Posterior vena cava (tissue), 2 donors: ENCODE measurements around the gene SLC38A3. TPM values are rescaled to one million over a fixed set of nuclear protein-coding genes. Genes with fewer than 3 reads are reported as not detected.

Experiments used
- DNase-seq: peaks from one replicate; pipeline ENCODE4 v3.0.0-alpha.2; 2020; ENCODE audit warnings: low spot score
- intact Hi-C, 2 donors: fragments of 100-400 bp; cut with DNase I; formaldehyde crosslinking; loops; one replicate each; pipeline versions ENCODE4 v1.14.1 to v1.14.2; 2022 to 2023
- total RNA-seq, 2 donors: library from RNA; stranded (reverse); fragmentation: NEBNext Ultra II Directional; extraction: Animal tissue kit (Norgen Biotek cat#: 25700); gene quantifications; one replicate each; pipeline ENCODE4 v1.2.1, GENCODE V29; 2021
- donor health status: DM: yes; HTN: yes; CAD: no.
- donor health status: DM: yes; HTN: yes; CAD: no.

The SLC38A3 gene
- total RNA-seq, 2 donors from 2014 or later, result 0.37 to 0.62 TPM

- intact Hi-C loops, result no loop called here
- DNase-seq, result no peak
Measured at GRCh38 chr3:50168388-50168787, 36.7 kb upstream of the SLC38A3 start.

DNA sequence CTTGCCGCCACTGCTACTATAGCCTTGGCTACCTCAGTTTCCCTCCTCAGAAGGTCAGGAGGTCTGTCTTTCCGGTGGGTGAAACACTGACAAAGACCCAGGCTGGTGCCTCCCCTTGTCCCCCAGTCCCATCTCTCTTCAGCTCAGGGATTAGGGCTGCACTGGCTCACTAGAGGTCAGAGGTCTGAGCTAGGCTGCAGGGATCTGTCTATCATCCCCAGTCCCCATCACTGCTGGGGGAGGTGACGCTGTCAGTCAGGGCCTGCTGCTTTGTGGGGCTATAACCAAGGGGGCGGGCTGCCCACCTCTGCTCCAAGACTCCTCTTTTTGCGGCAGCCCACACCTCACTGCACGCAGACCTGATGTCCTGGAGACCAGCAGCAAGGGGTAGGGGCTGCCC is 36.3 kb upstream of the SLC38A3 start:
- no peak for DNase-seq
- intact Hi-C loops, result no loop called here

GRCh38 chr3:50169232-50169832 is 35.7 kb upstream of the SLC38A3 start:
- no peak for DNase-seq
- intact Hi-C loops, result no loop called here

GRCh38 chr3:50169858-50170257 is 35.2 kb upstream of the SLC38A3 start:
- DNase-seq, result no peak
- intact Hi-C loops, result no loop called here

DNA sequence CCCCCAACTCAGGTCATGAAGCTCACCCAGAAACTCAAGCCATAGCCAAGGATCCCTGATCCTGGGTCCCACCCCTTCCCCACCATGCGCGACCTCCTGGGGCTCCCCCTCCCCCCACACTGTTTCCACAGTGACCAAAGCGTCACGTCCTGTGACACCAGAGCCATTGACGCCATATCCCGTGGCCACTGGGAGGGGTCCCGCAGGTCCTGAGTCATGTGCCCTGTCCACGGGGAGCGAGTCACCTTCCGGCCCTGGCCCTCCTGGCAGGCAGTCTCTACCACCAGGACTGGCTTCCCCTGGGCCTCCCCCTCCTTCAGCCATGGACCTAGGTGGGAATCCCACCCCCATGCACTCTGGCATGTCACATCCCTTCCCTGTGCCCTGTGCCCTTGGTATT is 34.4 kb upstream of the SLC38A3 start:
- DNase-seq, result peak; percentile 91
- intact Hi-C loops, result no loop called here

DNA sequence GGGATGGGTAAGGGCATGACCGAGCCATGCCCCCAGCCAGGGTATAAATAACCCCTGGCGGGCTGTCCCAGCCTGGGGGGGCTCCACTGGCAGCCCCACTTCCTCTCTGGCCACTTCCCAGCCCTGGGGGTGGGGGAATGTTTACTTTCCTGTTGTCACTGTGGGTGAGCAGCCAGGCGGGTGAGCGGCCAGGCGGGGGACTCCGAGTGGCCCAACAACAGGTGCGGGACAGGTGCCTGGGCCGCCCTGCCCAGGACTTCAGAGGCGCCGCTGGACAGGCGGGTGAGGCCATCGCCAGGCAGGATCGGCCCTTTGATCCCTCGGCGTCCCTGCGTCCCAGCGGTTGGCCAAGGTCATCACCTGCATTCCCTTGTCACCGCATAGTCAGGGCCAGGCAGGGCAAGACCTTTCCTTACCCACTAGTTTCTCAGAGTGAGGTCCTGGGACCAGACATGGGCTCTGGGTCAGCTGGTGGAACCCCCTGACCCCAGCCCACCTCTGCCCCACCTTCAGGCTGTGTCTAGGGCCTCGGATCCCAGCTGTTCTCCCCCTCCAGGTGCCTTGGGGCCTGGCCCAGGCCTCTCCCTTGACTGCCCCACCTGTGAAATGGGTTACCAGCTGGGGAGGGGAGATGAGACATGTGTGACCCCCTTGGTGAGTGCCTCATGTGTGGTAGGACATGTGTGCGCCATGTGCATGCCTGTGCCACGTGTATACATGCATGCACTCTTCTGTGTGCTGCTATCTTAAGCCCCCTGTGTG is 33.4 kb upstream of the SLC38A3 start:
- intact Hi-C loops, result no loop called here

DNA sequence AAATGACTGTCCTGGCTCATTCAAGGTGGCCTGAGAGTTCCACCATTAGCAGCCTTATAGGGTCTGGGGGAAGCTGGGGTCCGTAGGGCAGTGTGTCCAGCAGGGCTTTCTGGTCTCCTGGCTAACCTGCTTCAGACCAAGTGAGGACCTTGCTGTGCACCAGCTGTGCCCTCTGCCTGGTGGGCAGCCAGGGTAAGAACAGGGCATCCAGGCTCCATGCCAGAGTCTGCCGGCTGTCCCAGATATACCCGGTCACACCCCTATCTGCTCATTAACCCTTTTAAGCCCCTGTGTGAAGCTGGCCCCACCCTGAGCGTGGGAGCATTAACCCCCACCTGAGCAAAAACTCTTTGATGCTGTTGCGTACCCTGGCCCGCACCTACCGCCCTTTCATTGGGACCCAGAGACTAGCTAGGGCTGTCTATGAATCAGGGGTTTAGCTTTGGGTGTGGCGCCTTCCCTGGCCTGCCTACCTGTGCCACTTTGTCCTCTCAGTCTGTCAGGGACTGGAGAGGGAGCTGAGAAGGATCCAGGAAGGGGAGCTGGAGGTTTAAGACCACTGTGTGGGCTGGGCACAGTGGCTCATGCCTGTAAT is 32.3 kb upstream of the SLC38A3 start:
- no peak for DNase-seq
- intact Hi-C loops, result no loop called here

More for the DNA sequence above, 33.4 kb upstream of the SLC38A3 start:
- no peak for DNase-seq

DNA sequence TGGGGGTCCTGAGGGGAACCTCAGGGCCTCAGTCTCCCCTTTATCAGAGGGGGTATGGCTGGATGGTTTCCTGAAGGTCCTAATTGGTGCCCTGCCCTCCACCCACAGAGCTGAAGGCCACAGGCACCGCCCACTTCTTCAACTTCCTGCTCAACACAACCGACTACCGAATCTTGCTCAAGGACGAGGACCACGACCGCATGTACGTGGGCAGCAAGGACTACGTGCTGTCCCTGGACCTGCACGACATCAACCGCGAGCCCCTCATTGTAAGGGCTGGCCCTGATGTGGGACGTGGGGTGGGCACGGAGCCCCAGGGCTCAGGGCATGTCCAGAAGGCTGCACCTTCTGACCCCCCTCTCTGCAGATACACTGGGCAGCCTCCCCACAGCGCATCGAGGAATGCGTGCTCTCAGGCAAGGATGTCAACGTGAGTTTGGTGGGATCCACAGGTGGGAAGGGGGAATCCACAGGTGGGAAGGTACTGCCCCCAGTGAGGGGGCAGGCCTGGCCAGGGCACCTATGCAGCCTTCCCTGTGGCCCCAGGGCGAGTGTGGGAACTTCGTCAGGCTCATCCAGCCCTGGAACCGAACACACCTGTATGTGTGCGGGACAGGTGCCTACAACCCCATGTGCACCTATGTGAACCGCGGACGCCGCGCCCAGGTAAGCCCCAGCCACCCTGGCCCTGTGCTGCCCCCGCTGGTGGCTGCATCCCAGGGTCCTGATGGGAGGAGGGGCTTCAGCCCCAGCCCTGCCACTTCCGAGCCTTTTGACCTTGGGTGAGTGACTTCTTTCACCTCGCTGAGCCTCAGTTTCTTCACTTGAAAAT is 31.2 kb upstream of the SLC38A3 start:
- intact Hi-C loops, result no loop called here
- DNase-seq, result no peak

- DNase-seq, result no peak
- intact Hi-C loops, result no loop called here
Measured at GRCh38 chr3:50174517-50174895, 30.6 kb upstream of the SLC38A3 start.

DNA sequence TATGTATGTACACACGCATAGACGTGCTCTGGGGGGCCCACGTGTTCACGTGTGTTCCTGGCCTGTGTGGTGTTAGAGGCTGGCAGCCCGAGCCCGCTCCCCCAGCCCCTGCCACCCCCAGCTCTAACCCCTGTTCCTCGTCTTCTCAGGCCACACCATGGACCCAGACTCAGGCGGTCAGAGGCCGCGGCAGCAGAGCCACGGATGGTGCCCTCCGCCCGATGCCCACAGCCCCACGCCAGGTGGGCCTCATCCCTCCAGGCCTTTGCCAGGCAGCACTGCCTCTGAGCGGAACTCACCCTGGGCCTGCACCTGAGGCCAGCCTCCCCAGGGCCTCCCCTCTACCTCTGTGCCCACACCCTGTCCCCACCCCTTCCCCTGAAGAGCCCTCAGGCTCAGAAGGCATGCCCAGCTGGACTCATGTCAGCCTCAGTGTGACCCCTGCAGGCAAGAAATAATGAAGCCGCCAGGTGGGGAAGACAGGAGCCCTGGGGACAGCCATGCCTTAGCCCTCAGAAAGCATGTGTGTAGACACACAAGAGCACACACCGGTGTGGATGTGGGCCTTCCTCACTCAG is 30.0 kb upstream of the SLC38A3 start:
- no peak for DNase-seq
- intact Hi-C loops, result no loop called here

DNA sequence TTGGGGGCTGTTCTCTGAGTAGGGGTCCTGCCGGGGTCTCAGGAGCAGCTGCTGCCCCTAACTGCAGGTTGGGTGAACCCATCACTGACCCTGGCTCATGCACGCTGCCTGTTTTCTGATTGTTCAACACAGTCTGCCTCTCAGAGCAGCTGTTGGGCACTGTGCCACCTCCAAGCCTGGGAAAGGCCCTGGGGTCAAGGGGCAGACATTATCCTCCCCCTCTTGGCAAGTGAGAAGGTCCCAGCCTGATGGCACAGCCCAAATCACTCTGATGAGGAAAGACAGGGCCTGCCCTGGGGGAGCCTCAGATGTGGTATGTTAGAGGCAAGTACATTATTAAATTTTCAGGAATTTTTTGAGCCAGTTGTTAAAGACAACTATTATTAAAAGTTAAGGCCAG is 27.7 kb upstream of the SLC38A3 start:
- intact Hi-C loops, result no loop called here
- DNase-seq, result no peak

- intact Hi-C loops, result no loop called here
- no peak for DNase-seq
Measured at GRCh38 chr3:50179710-50180109, 25.4 kb upstream of the SLC38A3 start.

DNA sequence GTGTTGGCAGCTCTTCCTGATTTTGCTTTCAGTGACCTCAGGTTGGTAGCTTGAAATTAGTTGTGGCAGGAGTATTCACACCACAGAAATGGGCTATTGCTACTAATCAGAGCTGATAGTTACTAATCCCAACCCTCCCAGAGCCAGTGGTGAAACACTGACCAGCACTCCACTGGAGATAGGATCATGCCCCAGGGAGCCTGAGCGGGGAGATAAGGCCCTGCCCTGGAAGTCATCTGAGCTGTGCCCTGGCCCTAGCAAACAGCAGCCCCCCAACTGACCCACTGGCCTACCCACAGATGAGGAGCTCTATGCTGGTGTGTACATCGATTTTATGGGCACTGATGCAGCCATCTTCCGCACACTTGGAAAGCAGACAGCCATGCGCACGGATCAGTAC is 23.1 kb upstream of the SLC38A3 start:
- DNase-seq, result no peak
- intact Hi-C loops, result no loop called here

DNA sequence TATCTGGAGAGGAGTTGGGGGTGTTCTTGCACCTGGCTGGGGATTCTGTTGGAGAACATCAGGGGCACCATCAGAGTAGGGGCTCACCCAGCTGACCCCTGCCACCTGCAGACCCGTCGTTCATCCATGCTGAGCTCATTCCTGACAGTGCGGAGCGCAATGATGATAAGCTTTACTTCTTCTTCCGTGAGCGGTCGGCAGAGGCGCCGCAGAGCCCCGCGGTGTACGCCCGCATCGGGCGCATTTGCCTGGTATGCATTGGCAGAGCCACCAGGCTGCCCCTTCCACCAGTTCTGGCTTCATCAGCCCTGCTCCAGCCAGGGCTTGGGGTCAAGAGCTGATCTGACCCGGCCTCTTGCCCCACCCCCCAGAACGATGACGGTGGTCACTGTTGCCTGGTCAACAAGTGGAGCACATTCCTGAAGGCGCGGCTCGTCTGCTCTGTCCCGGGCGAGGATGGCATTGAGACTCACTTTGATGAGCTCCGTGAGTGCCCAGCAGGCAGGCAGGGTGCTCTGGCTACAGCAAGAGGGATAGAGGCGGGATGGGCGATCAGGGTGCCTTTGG is 22.5 kb upstream of the SLC38A3 start:
- intact Hi-C loops, result no loop called here
- no peak for DNase-seq

GRCh38 chr3:50183755-50184154 is 21.3 kb upstream of the SLC38A3 start:
- intact Hi-C loops, result no loop called here

DNA sequence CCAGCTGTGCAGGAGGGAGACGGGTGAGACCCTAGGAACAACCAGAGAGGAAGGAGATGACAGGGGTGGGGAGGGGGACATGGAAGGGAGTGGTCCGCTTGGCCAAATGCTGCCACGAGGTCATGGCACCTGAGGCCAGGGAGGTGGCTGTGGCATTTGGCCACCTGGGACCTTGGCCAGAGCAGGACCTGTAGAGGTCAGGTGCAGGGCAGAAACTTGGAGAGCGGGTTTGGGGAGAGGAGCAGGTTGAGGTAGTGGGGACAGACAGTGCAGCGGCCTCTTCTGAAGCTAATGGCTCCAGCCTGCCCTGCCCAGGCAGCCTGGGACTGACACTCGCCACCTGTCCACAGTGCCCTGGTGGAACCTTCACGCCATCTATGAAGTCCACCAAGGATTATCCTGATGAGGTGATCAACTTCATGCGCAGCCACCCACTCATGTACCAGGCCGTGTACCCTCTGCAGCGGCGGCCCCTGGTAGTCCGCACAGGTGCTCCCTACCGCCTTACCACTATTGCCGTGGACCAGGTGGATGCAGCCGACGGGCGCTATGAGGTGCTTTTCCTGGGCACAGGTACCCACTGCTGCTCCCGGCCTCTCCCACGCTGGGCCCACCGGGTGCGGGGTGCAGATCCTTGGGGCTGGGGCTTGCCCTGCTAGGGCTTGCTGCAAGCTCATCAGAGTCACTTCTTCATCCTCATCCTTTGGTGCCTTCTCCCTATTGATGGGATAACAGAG is 20.7 kb upstream of the SLC38A3 start:
- DNase-seq, result no peak
- intact Hi-C loops, result no loop called here

More at GRCh38 chr3:50183755-50184154, 21.3 kb upstream of the SLC38A3 start:
- no peak for DNase-seq

DNA sequence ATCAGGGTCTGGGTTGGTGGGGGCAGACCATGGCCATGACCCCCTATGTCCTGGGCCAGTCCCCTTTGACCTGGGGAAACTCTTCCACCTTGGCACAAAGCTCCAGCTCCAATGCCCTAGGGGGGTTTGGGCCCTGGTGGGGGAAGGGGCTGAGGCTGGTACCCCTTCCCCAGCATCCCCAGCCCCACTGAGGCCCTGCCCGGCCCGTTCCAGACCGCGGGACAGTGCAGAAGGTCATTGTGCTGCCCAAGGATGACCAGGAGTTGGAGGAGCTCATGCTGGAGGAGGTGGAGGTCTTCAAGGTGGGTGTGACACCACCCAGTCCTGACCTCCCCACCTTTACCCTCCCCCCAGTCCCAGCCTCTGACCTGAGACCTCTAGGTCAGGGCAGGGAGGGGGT is 19.8 kb upstream of the SLC38A3 start:
- no peak for DNase-seq
- intact Hi-C loops, result no loop called here

- intact Hi-C loops, result no loop called here
- DNase-seq, result no peak
Measured at GRCh38 chr3:50186096-50186495, 19.0 kb upstream of the SLC38A3 start.

GRCh38 chr3:50187750-50188149 is 17.3 kb upstream of the SLC38A3 start:
- no peak for DNase-seq
- intact Hi-C loops, result loop anchor here in 1 of 2 donors (2.0 kb wide), 1 partner anchor 65 kb away; no protein-coding TSS in a partner anchor
